ENCODE data around the gene E4F1. TPM values are rescaled to one million over a fixed set of nuclear protein-coding genes. Genes with fewer than 3 reads are reported as not detected.
"Not testable (repeated sequence)": the region's sequence is repeated elsewhere in the genome, so short reads cannot be mapped to it uniquely, and the experiment has no call there.

E4F1 gene
- total RNA-seq, 1 donor from 2014 or later, result 10.7 TPM

GRCh38 chr16:2189252-2189893 lies 34.0 kb upstream of the E4F1 start:
- no peak for ATAC-seq

GRCh38 chr16:2190002-2190658 lies 33.3 kb upstream of the E4F1 start:
- no peak for ATAC-seq

GRCh38 chr16:2190659-2191445 lies 32.5 kb upstream of the E4F1 start:
- ATAC-seq, result no peak

- no peak for ATAC-seq
These were observed 32.0 kb upstream of the E4F1 start for GRCh38 chr16:2191446-2191706.

GRCh38 chr16:2194166-2194834 lies 29.1 kb upstream of the E4F1 start:
- ATAC-seq, result peak; percentile 7

- ATAC-seq, result peak; percentile 65
These were observed 28.5 kb upstream of the E4F1 start for GRCh38 chr16:2194852-2195321.

- peak; percentile 19 for ATAC-seq
These were observed 27.8 kb upstream of the E4F1 start for GRCh38 chr16:2195322-2196161.

- no peak for ATAC-seq
These were observed 27.0 kb upstream of the E4F1 start, which contains the start of gene CASKIN1 for GRCh38 chr16:2196162-2196980. CASKIN1 (minus strand) TSS chr16:2196605; CDS start chr16:2196432, 173 bp downstream.

GRCh38 chr16:2196981-2197511 lies 26.3 kb upstream of the E4F1 start:
- no peak for ATAC-seq

GRCh38 chr16:2197765-2198164 lies 25.6 kb upstream of the E4F1 start:
- ATAC-seq, result no peak

GRCh38 chr16:2198283-2198682 lies 25.1 kb upstream of the E4F1 start:
- ATAC-seq, result no peak

GRCh38 chr16:2199095-2199494 lies 24.3 kb upstream of the E4F1 start:
- no peak for ATAC-seq

- ATAC-seq, result no peak
These were observed 23.7 kb upstream of the E4F1 start for GRCh38 chr16:2199621-2200139.

- no peak for ATAC-seq
These were observed 23.1 kb upstream of the E4F1 start for GRCh38 chr16:2200313-2200712.

- not testable (repeated sequence) for ATAC-seq
These were observed 20.2 kb upstream of the E4F1 start for GRCh38 chr16:2203119-2203688.

- ATAC-seq, result no peak
These were observed 18.8 kb upstream of the E4F1 start for GRCh38 chr16:2204416-2205103.

GRCh38 chr16:2205104-2205966 lies 18.1 kb upstream of the E4F1 start, which contains the start of gene MLST8:
MLST8 (plus strand) TSS chr16:2205454; CDS start chr16:2206086, 632 bp downstream.
- peak; percentile 90 for ATAC-seq

GRCh38 chr16:2205967-2206313 lies 17.5 kb upstream of the E4F1 start:
- ATAC-seq, result peak; percentile 17

GRCh38 chr16:2206420-2206779 lies 17.0 kb upstream of the E4F1 start:
- ATAC-seq, result no peak

Data from esophagus mucosa (tissue), 1 donor.